ENCODE measurements around the gene SLC26A2. TPM values are rescaled to one million over a fixed set of nuclear protein-coding genes. Genes with fewer than 3 reads are reported as not detected.

SLC26A2 gene
- total and polyA plus RNA-seq, 2 of the 8 experiments (the other 6 are each of a cell fraction or from before 2014, with no cell fraction given), result 3.7 to 11.4 TPM

GRCh38 chr5:150013931-150014330, 53.4 kb downstream of the SLC26A2 start (continued):
- TF ChIP-seq FOSL1 (IDR thresholded peaks at IDR 0.05; ENCODE audit: insufficient read depth, low read depth, low read length) (no peak), EGR1 (IDR thresholded peaks at IDR 0.05; ENCODE audit: borderline replicate concordance, low read depth, low read length) (no peak), RAD21 (IDR thresholded peaks at IDR 0.05 in 1 of 2, conservative IDR thresholded peaks at IDR 0.05 in 1 of 2; ENCODE audit: low read depth in 2 of 2, low read length in 2 of 2) (no peak), BACH1 (IDR thresholded peaks at IDR 0.05; ENCODE audit: low read length) (no peak), KDM5A (IDR thresholded peaks at IDR 0.05; ENCODE audit: low read length) (no peak), MAFK (IDR thresholded peaks at IDR 0.05; ENCODE audit: low read depth, low read length) (no peak), RNF2 (IDR thresholded peaks at IDR 0.05; ENCODE audit: borderline replicate concordance, low read depth, low read length, missing control alignments, poor library complexity, severe bottlenecking) (no peak), KDM1A (IDR thresholded peaks at IDR 0.05; ENCODE audit: borderline replicate concordance, low read length) (no peak)
